Muscle layer of colon (tissue), 2 donors: ENCODE measurements around the gene RAVER2.
A peak's percentile ranks its signal among the peaks of the same experiment; 100 is the strongest.
"Not testable (repeated sequence)": the region's sequence is repeated elsewhere in the genome, so short reads cannot be mapped to it uniquely, and the experiment has no call there.

ENCODE experiments used
- H3K27ac ChIP-seq: one replicate; pipeline ENCODE4 v1.7.0; 2013; ENCODE audit warnings: low read depth, mild to moderate bottlenecking, low read length, moderate library complexity
- H3K27me3 ChIP-seq, 2 donors: one replicate each; pipeline ENCODE4 v1.7.0; 2013; ENCODE audit warnings: low read length in 2 of 2, mild to moderate bottlenecking in 2 of 2; ENCODE audit not compliant: insufficient read depth in 2 of 2, control insufficient read depth in 1 of 2
- H3K36me3 ChIP-seq: one replicate; pipeline ENCODE4 v1.7.0; 2013; ENCODE audit warnings: mild to moderate bottlenecking, low read length; ENCODE audit not compliant: insufficient read depth
- H3K4me1 ChIP-seq: one replicate; pipeline ENCODE4 v1.7.0; 2013; ENCODE audit warnings: mild to moderate bottlenecking, low read length; ENCODE audit not compliant: insufficient read depth
- H3K4me3 ChIP-seq, 2 donors: one replicate each; pipeline ENCODE4 v1.7.0; 2013; ENCODE audit warnings: low read length in 2 of 2, low read depth in 1 of 2, mild to moderate bottlenecking in 1 of 2, moderate library complexity in 1 of 2
- H3K9ac ChIP-seq: one replicate; pipeline ENCODE4 v1.7.0; 2013; ENCODE audit warnings: low read length
- H3K9me3 ChIP-seq: one replicate; pipeline ENCODE4 v1.7.0; 2013; ENCODE audit warnings: mild to moderate bottlenecking, low read length
- donor health status: abdominal sarcoma.
- donor health status: Adenocarcinoma of cecum.

RAVER2 gene

DNA sequence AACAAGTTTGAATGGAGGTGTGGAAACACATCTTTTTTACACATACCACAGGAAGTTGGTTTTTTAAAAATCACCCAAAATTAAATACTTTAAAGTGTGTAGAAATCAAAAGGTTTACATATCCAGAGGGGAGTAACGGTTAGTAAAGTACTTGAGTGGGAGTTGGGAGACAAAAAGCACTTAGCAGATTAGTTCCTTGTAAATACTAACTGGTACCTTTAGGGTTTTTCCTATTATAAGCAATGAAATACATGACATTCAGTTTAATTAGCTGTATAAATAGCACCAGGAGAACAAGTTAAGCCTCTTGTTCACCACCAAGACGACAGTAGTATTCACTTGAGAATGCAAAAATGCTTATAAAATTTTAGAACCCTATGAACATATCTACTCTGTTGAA, 23.7 kb upstream of the RAVER2 start:
- no peak overlapping the region for H3K27ac ChIP-seq

DNA sequence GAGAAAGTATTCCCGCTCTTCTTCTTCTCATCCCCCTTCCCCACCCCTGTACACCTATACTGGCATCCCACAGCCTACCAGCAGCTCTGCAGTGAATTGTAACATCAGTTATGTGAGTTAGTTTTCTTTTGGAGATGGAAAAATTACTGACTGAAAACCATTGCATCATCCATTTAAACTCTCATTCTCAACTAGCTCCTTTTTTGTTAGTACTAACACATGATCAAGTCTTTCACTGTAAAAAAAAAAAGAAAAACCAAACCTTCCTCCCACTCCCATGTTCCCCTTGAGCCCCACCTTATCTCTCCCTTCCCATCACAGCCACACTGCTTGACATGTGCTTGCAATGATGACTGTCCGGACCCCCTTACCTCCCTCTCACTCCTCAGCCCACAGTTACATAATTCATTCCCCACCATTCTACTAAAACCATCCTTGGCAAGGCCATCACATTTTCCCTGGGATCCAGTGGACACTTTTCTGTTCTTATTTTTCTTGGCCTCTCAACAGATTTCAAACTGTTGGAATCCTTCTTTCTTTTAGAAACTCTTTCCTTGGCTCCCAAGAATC, 23.2 kb upstream of the RAVER2 start:
- H3K27ac ChIP-seq, result no peak overlapping the region
- no peak overlapping the region for H3K4me3 ChIP-seq

More for the DNA sequence above, 23.7 kb upstream of the RAVER2 start:
- Histone ChIP-seq H3K27me3 (no peaks in the 10 kb centered on the region), H3K4me1 (no peaks in the 10 kb centered on the region), H3K9me3 (no peaks in the 10 kb centered on the region), H3K36me3 (no peaks in the 10 kb centered on the region), H3K9ac (no peak overlapping the region), H3K4me3 (no peak overlapping the region)

DNA sequence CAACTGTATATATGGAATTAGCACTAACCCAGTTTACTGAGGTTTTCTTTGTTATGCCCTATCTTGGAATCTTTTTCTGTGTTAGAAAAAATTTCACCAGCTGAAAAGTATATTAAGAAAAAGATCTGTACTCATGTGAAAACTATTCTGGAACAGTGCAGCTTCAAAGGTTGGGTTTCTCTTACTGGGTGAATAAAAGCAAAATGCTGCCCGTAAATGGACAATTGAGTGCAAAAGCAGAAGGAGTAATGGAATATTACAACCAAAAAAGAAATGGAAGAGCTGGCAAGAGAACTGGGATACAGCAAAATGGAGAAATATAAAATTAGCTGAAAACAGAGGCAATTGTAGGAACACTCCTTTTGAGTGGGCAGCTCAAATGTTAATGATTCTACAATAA, 17.0 kb upstream of the RAVER2 start:
- Histone ChIP-seq H3K4me3 (no peak overlapping the region), H3K9me3 (no peaks in the 10 kb centered on the region), H3K9ac (no peak overlapping the region), H3K4me1 (no peaks in the 10 kb centered on the region), H3K27ac (no peak overlapping the region), H3K27me3 (no peaks in the 10 kb centered on the region), H3K36me3 (no peaks in the 10 kb centered on the region)

More for the DNA sequence above, 23.2 kb upstream of the RAVER2 start:
- H3K36me3 ChIP-seq, result no peaks in the 10 kb centered on the region
- H3K9me3 ChIP-seq, result no peaks in the 10 kb centered on the region
- H3K27me3 ChIP-seq, result no peaks in the 10 kb centered on the region
- no peak overlapping the region for H3K9ac ChIP-seq
- no peaks in the 10 kb centered on the region for H3K4me1 ChIP-seq

DNA sequence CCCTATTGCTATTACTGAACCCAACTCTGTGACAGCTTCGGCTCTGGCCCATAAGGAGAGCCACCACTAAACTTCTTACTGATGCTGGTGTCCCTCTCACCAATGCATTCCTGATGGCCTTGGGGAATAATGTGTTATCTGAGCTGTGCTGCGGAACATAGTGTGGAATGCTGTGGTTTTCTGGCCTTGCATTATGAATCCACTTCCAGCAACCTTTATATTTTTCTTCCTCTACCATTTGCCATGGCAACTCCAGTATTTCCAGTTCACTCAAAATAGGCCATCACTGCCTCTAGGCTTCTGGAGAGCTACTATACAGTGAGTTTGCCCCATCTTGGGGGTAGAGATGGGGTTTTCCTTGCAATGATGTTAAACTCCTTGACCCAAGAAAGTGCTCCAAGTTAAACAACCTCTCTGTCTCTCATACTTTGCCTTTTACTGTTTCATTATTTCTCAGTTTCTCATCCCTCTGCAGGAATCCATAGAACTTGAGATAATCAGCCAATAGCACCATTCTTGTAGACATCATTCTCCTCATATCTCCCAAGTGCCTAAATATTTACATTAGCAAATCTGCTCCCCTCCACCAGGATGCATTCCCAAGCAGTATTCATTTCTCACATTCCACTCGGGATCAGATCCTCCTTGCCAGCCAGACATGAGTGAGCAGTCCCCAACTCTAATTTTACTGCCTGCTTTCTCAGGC, 11.1 kb upstream of the RAVER2 start:
- H3K4me3 ChIP-seq, result no peak overlapping the region
- H3K27me3 ChIP-seq, result no peaks in the 10 kb centered on the region
- H3K27ac ChIP-seq, result no peak overlapping the region
- no peaks in the 10 kb centered on the region for H3K4me1 ChIP-seq
- no peaks in the 10 kb centered on the region for H3K9me3 ChIP-seq
- no peak overlapping the region for H3K9ac ChIP-seq
- H3K36me3 ChIP-seq, result no peaks in the 10 kb centered on the region

DNA sequence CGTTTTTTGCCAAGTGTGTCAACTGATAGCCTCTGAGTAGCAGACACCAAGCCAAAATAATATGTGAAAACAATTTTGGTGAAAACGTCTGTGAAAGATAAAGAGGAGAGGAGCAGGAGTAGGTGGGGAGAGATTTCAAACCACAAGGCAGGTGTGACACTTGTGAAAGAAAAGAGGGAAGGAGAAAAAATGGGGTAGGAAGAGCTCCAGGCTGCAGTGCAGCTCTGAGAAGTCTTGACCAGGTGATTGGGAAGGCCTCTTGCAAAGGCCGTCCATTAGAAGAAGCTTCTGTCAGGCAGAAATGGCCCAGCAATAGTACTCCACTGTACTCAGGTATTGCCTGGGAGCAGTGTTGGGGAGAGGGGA, 10.6 kb upstream of the RAVER2 start:
- no peaks in the 10 kb centered on the region for H3K4me1 ChIP-seq
- H3K36me3 ChIP-seq, result no peaks in the 10 kb centered on the region
- H3K9ac ChIP-seq, result no peak overlapping the region
- no peaks in the 10 kb centered on the region for H3K9me3 ChIP-seq
- no peak overlapping the region for H3K4me3 ChIP-seq
- no peaks in the 10 kb centered on the region for H3K27me3 ChIP-seq
- H3K27ac ChIP-seq, result no peak overlapping the region

DNA sequence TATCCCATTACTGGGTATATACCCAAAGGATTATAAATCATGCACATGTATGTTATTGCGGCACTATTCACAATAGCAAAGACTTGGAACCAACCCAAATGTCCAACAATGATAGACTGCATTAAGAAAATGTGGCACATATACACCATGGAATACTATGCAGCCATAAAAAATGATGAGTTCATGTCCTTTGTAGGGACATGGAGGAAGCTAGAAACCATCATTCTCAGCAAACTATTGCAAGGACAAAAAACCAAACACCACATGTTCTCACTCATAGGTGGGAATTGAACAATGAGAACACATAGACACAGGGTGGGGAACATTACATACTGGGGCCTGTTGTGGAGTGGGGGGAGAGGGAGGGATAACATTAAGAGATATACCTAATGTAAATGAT, 4.2 kb upstream of the RAVER2 start:
- not testable (repeated sequence) for H3K9me3 ChIP-seq, H3K27me3 ChIP-seq, H3K4me1 ChIP-seq, H3K9ac ChIP-seq, H3K4me3 ChIP-seq, H3K27ac ChIP-seq, H3K36me3 ChIP-seq

DNA sequence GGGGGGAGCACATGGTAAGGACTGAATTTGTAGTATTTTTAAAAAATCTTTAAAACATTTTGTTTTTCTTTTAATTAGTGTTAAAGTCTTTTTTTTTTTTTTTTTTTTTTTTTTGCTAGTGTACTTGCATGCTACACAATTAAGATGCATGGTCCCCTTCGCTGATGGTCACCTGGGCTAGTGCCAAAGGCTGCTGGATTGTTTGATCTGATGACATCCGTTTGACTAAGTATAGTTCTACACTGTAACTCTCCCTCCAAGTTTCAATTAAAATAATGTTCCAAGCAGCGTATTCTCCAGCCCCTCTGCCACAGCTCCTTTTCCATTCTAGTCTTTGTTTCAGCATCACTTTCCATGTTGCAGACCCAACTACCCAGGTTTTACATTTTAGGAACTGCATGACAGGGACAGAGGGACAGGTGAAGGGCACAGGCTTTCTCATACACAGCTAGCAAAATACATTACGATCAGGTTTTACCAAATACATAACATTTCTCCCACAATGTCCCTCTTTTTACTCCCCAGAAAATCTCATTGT, 852 bp upstream of the RAVER2 start:
- no peak overlapping the region for H3K27ac ChIP-seq
- H3K4me3 ChIP-seq, result peak overlapping the region; percentile 47 to 49
- no peaks in the 10 kb centered on the region for H3K9me3 ChIP-seq
- no peaks in the 10 kb centered on the region for H3K27me3 ChIP-seq
- H3K9ac ChIP-seq, result no peak overlapping the region
- H3K4me1 ChIP-seq, result peaks cover 24% of the 10 kb centered on the region
- no peaks in the 10 kb centered on the region for H3K36me3 ChIP-seq

DNA sequence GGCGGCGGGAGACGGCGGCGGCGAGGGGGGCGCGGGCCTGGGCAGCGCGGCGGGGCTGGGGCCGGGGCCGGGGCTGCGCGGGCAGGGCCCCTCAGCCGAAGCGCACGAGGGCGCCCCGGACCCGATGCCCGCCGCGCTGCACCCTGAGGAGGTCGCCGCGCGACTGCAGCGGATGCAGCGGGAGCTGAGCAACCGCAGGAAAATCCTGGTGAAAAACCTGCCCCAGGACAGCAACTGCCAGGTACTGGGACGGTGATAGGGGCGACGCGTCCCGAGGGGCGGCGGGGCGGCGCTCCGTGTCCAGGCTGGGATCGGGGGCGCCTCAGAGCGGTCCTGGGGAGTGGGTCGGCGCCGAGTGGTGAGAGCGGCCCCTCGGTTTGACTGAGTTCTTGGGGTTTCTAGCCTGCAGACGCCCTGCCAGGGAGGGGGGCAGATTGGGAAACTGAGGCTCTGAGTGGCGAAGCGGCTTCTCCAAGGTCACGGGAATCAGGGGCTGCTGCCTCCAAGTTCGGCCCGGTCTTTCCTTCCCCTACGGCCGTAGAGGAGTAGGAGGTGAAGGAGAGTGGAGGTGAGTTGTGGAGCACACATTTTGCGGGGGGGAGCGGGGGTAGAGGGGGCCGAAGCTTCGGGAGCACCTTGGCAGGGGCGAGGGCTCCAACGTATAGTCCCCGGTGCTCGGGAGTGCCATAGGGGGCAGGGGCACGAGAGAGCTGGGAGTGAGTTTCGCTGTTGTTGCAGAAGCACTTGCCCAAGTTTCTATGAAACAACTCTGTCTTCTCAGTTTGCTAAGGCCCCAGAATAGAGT, 508 bp downstream of the RAVER2 start:
- Histone ChIP-seq H3K9ac (peak overlapping the region; percentile 53), H3K9me3 (no peaks in the 10 kb centered on the region), H3K4me3 (peak overlapping the region; percentile 73 to 83), H3K36me3 (no peaks in the 10 kb centered on the region), H3K27ac (peak overlapping the region; percentile 81), H3K27me3 (no peaks in the 10 kb centered on the region), H3K4me1 (peaks cover 24% of the 10 kb centered on the region)

DNA sequence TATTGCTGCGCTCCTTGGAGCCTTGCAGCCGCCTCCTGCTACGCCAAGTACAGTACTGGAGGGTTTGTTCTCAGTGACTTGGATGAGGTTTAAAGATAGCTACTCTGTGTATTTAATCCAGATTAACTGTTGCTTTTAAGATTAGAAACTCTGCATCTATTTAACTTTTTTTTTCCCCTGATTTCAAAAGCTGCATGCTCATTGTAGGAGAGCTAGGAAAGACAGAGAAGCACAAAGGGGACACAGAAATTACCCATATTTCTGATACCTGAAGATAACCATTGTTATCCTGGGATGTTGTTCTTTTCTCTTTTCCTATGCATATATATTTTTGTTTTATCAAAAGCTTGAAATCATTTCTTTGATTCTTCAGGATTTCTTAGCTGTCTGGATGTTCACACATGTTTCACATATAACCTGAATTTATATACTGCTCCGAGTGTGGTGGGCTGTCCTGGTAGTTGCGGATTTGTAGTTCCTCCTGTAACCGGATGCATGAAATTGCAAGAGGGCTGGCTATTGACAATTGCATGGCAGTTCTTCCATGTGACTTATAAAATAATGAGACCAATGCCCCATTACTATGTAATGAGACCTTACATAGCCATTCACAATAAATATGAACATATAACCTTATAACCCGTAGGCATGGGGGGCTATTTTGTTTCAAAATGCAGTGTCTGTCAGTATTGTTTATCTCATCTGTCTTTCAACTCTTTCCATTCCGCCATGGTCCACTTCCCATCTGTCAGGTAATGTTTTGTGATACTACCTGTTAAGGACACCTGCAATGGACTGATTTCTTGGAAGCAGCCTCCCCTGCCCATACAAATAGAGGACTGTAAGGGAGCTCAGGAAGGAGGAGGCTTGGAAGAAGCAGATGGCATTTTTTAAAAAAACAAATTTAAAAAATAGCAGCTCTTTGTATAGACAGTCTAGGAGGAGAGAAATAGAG, 1.4 kb downstream of the RAVER2 start:
- peaks cover 24% of the 10 kb centered on the region for H3K4me1 ChIP-seq
- H3K9ac ChIP-seq, result no peak overlapping the region
- H3K27me3 ChIP-seq, result no peaks in the 10 kb centered on the region
- no peaks in the 10 kb centered on the region for H3K36me3 ChIP-seq
- H3K27ac ChIP-seq, result peak overlapping the region; percentile 81
- H3K9me3 ChIP-seq, result no peaks in the 10 kb centered on the region
- H3K4me3 ChIP-seq, result peak overlapping the region; percentile 73 to 83

DNA sequence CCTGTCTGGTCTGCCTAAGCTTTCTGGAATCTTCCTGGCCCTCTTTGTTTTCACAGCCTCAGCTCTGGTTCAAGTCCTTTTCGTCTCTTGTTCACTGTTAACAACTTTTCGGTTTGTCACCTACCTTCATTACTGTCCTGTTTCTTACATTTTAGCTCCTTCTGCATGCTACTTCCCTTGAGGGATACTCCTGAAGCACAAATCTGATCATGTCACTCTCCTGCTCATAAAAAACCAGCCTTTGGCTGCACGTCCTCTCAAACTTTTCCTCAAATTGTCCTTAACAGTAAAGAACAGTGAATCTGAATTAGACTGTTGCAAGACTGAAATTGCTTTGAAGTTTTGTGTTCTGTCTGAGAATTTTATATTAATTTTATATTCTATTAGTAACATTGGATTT, 3.3 kb downstream of the RAVER2 start:
- Histone ChIP-seq H3K9ac (no peak overlapping the region), H3K36me3 (no peaks in the 10 kb centered on the region), H3K9me3 (no peaks in the 10 kb centered on the region), H3K27me3 (no peaks in the 10 kb centered on the region), H3K27ac (no peak overlapping the region), H3K4me3 (no peak overlapping the region), H3K4me1 (peaks cover 24% of the 10 kb centered on the region)

DNA sequence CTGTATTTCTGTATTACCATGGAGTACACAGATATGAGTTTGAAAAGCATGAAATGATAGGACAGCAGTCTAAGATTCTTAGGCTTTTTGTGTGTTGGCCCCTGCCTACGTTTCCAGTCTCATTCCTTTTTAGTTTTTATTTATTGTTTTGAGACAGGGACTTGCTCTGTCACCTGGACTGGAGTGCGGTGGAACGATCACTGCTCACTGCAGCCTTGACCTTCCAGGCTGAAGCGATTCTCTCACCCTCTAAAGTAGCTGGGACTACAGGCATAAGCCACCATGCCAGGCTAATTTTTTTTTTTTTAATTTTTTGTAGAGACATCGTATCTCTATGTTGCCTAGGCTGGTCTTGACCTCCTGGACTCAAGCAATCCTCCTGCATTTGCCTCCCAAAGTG, 3.8 kb downstream of the RAVER2 start:
- H3K27ac ChIP-seq, result no peak overlapping the region
- H3K27me3 ChIP-seq, result no peaks in the 10 kb centered on the region
- no peaks in the 10 kb centered on the region for H3K9me3 ChIP-seq
- no peak overlapping the region for H3K9ac ChIP-seq
- no peaks in the 10 kb centered on the region for H3K36me3 ChIP-seq
- H3K4me3 ChIP-seq, result no peak overlapping the region
- H3K4me1 ChIP-seq, result peaks cover 24% of the 10 kb centered on the region
